Measurements from ENCODE around the gene RPS16. TPM values are rescaled to one million over a fixed set of nuclear protein-coding genes. Genes with fewer than 3 reads are reported as not detected.

The RPS16 gene
- total and polyA plus RNA-seq, 2 of the 13 experiments (the other 11 are each of a cell fraction or from before 2014, with no cell fraction given), result 488 to 2,583 TPM

- TF ChIP-seq PAXIP1 (CRISPR knock-in tag; conservative IDR thresholded peaks at IDR 0.05) (peak; percentile 39; the same call in 1 of the 2 replicates), ELF1 (CRISPR knock-in tag; IDR thresholded peaks at IDR 0.05) (peak; percentile 72; the same call in 1 of the 2 replicates), ZNF256 (CRISPR knock-in tag; conservative IDR thresholded peaks at IDR 0.05) (no peak), ZNF253 (CRISPR knock-in tag; IDR thresholded peaks at IDR 0.05; ENCODE audit: borderline replicate concordance) (no peak), ZNF570 (CRISPR knock-in tag; IDR thresholded peaks at IDR 0.05; ENCODE audit: borderline replicate concordance) (no peak), ZBTB4 (CRISPR knock-in tag; IDR thresholded peaks at IDR 0.05; ENCODE audit: borderline replicate concordance) (0 out of 2 replicates have a peak, but pooled peaks have one; percentile 58), ZNF547 (CRISPR knock-in tag; IDR thresholded peaks at IDR 0.05) (peak; percentile 61), ZSCAN9 (CRISPR knock-in tag; IDR thresholded peaks at IDR 0.05; ENCODE audit: borderline replicate concordance) (peak; percentile 19; the same call in 1 of the 2 replicates), MAFF (IDR thresholded peaks at IDR 0.05; ENCODE audit: low read depth, low read length) (no peak), TBX2 (CRISPR knock-in tag; IDR thresholded peaks at IDR 0.05; ENCODE audit: borderline replicate concordance) (peak; percentile 63), MTF2 (CRISPR knock-in tag; IDR thresholded peaks at IDR 0.05; ENCODE audit: borderline replicate concordance) (no peak), REL (CRISPR knock-in tag; conservative IDR thresholded peaks at IDR 0.05) (peak; percentile 66), ZNF768 (CRISPR knock-in tag; IDR thresholded peaks at IDR 0.05) (peak; percentile 36; the same call in 1 of the 2 replicates), ZNF879 (CRISPR knock-in tag; IDR thresholded peaks at IDR 0.05) (no peak), NFYB (CRISPR knock-in tag; IDR thresholded peaks at IDR 0.05) (peak; percentile 95), PTBP1 (IDR thresholded peaks at IDR 0.05; ENCODE audit: low read depth, low read length, poor library complexity, severe bottlenecking) (no peak), ATF7-NPFF (CRISPR knock-in tag; IDR thresholded peaks at IDR 0.05; ENCODE audit: low read depth) (no peak), ZBTB26 (CRISPR knock-in tag; IDR thresholded peaks at IDR 0.05; ENCODE audit: borderline replicate concordance) (peak; percentile 22; the same call in 1 of the 2 replicates), ZNF501 (CRISPR knock-in tag; IDR thresholded peaks at IDR 0.05) (peak; percentile 77), ZNF749 (CRISPR knock-in tag; IDR thresholded peaks at IDR 0.05; ENCODE audit: borderline replicate concordance) (no peak), MXD4 (CRISPR knock-in tag; IDR thresholded peaks at IDR 0.05) (peak; percentile 66; the same call in 1 of the 2 replicates)
Observed at GRCh38 chr19:39390751-39391437, 44.9 kb downstream of the RPS16 start, which contains the start of the genes MED29 and PAF1 (continued).

All from HepG2 (cell line).